Measurements from ENCODE around the gene KDELR3.

DNA sequence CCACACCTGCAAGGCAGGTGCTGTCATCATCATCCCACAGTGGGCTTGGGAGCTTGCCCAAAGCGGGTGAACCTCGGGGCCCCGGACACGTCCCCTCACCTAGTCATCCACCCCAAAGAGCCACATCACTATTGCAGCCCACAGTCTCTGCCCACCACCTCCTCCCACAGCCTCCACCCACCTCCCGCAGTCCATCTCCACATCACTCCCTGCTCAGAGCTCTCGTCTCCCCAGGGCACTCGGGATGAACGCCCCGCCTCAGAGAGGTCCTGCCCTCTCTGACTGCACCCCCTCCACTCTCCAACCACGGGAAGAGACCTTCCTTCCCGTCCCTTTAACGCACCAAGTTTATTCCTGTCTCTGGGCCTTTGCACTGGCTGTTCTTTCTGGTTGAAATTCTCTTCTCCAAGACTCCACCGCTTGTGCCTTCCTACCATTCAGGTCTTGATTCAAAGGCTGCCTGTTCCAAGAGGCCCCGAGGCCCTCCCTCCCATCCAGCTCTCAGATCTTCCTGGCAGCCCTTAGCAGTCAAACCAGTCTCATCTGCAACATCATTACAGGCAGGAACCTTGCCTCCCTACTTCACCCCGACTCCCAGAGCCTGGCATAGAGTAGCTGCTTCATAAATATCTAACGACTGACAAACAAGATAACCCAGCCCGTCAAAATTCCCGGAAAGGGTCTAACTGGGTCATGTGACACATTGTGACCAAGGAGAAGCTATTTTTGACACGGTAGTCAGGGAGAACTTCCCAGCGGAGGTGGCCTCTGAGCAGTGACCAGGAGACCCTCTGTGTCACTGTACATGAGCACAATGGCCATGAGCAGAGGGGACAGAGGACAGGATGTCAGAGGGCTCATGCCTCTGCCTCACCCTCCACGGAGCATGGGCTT lies 24.0 kb upstream of the KDELR3 start:
- TF ChIP-seq POLR2A (IDR thresholded peaks at IDR 0.05; ENCODE audit: low read depth, low read length) (no peak), TAF1 (IDR thresholded peaks at IDR 0.05; ENCODE audit: low read depth, low read length) (no peak)
